SK-N-SH (cell line): ENCODE data around the gene PLEKHM1.
"Not testable (repeated sequence)": the region's sequence is repeated elsewhere in the genome, so short reads cannot be mapped to it uniquely, and the experiment has no call there.

Experiments used
- CTCF ChIP-seq: fragments of 200-600 bp; sonication (generic); IDR thresholded peaks from 2 replicates; pipeline ENCODE4 v1.6.1; 2017; ENCODE audit warnings: antibody characterized with exemption, mild to moderate bottlenecking, moderate library complexity
- EP300 ChIP-seq, 2 experiments: IDR thresholded peaks; 2 replicates each; pipeline versions ENCODE4 v1.4.0 to v1.6.1; 2012; ENCODE audit warnings: borderline replicate concordance in 1 of 2, low read depth in 1 of 2, low read length in 1 of 2
- MXI1 ChIP-seq: IDR thresholded peaks from 2 replicates; pipeline ENCODE4 v1.6.1; 2012; ENCODE audit warnings: mild to moderate bottlenecking, low read depth, low read length, improper control_type of control experiment
- NFIC ChIP-seq: IDR thresholded peaks from 2 replicates; pipeline ENCODE4 v1.4.0; 2012; ENCODE audit warnings: borderline replicate concordance
- REST ChIP-seq: IDR thresholded peaks from 2 replicates; pipeline ENCODE4 v1.6.1; 2012; ENCODE audit warnings: mild to moderate bottlenecking, low read depth, low read length, moderate library complexity
- RXRA ChIP-seq: IDR thresholded peaks from 2 replicates; pipeline ENCODE4 v1.4.0; 2012; ENCODE audit warnings: low read depth, mild to moderate bottlenecking, borderline replicate concordance
- SIN3A ChIP-seq: IDR thresholded peaks from 2 replicates; pipeline ENCODE4 v1.6.1; 2012; ENCODE audit warnings: low read depth, mild to moderate bottlenecking, low read length, moderate library complexity, borderline replicate concordance
- SMC3 ChIP-seq: IDR thresholded peaks from 2 replicates; pipeline ENCODE4 v1.6.1; 2012; ENCODE audit warnings: low read depth, low read length, improper control_type of control experiment
- TAF1 ChIP-seq: IDR thresholded peaks from 2 replicates; pipeline ENCODE4 v1.6.1; 2012; ENCODE audit warnings: low read depth, mild to moderate bottlenecking, low read length, moderate library complexity, borderline replicate concordance
- YY1 ChIP-seq: IDR thresholded peaks from 2 replicates; pipeline ENCODE4 v1.4.0; 2012; ENCODE audit warnings: low read depth, mild to moderate bottlenecking

GRCh38 chr17:45449260-45449659 is 41.3 kb downstream of the PLEKHM1 start:
- TF ChIP-seq CTCF; SIN3A; NFIC; SMC3; EP300 (IDR thresholded peaks at IDR 0.05; ENCODE audit: borderline replicate concordance in 1 of 2, low read depth in 1 of 2, low read length in 1 of 2); REST; RXRA; MXI1; YY1; TAF1: not testable (repeated sequence)
